Measurements from ENCODE around the gene MAP2K5. TPM values are rescaled to one million over a fixed set of nuclear protein-coding genes. Genes with fewer than 3 reads are reported as not detected.

Gene MAP2K5
- total and polyA plus RNA-seq, 7 donors, result 11.3 to 19.4 (median 14.3) TPM

DNA sequence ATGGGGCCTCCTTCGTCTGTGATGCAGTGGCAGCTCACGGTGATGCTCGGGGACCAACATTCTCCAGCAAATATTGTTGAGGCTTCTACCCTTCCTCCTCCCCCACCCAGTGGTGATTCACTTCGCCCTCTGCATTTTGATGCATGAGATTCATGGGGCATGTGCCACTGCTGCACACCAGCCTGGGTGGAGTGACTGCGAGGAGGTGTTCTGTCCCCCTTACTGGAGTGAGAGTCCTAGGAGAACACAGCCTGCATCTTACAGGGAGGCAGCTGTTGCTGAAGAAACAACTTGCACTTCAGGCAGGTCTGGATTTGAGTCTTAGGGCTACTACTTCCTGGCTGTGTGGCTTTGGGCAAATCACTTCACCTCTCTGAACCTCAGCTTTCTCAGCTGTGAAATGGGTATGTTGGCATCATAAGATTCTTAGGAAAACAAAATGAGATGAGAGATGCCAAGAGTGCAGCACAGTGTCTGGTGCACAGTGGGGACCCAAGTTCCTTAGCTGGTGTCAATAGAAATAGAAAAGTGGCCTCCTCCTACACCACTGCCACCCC is 272.6 kb downstream of the MAP2K5 start:
- intact Hi-C loops (cut with DNase I), result no loop called here
- H3K4me3 ChIP-seq, result no peak overlapping the region
- TF ChIP-seq EP300 (IDR thresholded peaks at IDR 0.05) (no peak), POLR2AphosphoS5 (IDR thresholded peaks at IDR 0.05) (no peak)
- TF ChIP-seq, protein P1, sequence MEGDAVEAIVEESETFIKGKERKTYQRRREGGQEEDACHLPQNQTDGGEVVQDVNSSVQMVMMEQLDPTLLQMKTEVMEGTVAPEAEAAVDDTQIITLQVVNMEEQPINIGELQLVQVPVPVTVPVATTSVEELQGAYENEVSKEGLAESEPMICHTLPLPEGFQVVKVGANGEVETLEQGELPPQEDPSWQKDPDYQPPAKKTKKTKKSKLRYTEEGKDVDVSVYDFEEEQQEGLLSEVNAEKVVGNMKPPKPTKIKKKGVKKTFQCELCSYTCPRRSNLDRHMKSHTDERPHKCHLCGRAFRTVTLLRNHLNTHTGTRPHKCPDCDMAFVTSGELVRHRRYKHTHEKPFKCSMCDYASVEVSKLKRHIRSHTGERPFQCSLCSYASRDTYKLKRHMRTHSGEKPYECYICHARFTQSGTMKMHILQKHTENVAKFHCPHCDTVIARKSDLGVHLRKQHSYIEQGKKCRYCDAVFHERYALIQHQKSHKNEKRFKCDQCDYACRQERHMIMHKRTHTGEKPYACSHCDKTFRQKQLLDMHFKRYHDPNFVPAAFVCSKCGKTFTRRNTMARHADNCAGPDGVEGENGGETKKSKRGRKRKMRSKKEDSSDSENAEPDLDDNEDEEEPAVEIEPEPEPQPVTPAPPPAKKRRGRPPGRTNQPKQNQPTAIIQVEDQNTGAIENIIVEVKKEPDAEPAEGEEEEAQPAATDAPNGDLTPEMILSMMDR (IDR thresholded peaks at IDR 0.05), result no peak
- WGBS, 2 donors, result 76 to 94% methylated on average over 5 of the region's 5 CpGs
- H3K36me3 ChIP-seq, result no peaks in the 10 kb centered on the region
- peaks cover 0 to 6% (median 3%) of the 10 kb centered on the region in 4 donors for H3K9me3 ChIP-seq
- DNase-seq, result peak; percentile 30
- peaks cover 14 to 40% (median 26%) of the 10 kb centered on the region in 3 donors for H3K27me3 ChIP-seq
- peaks cover 0 to 7% (median under 1%) of the 10 kb centered on the region in 4 donors for H3K4me1 ChIP-seq
- no peak overlapping the region for H3K27ac ChIP-seq

DNA sequence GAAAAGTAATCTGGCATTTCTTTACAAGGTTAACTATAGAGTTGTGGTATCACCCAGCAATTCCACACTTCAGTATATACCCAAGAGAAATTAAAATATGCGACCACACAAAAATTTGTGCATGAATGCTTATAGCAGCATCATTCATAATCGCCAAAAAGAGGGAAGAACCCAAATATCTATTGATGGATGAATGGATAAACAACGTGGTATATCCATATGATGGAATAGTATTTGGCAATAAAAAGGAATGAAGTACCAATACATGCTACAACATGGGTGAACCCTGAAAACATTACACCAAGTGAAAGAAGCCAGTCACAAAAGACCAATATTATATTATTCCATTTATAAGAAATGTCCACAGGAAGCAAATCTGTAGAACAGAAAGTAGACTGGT is 274.2 kb downstream of the MAP2K5 start:
- WGBS, 2 donors, result 94% methylated on average over 3 of the region's 3 CpGs
- Histone ChIP-seq H3K4me1 (peaks cover 0 to 14% (median 13%) of the 10 kb centered on the region in 4 donors), H3K27me3 (peaks cover 29 to 55% (median 42%) of the 10 kb centered on the region in 3 donors), H3K27ac (no peak overlapping the region), H3K9me3 (peaks cover 0 to 6% (median 3%) of the 10 kb centered on the region in 4 donors), H3K4me3 (no peak overlapping the region), H3K36me3 (no peaks in the 10 kb centered on the region)
- intact Hi-C loops (cut with DNase I), result no loop called here
- TF ChIP-seq POLR2AphosphoS5 (IDR thresholded peaks at IDR 0.05) (no peak), POLR2A (IDR thresholded peaks at IDR 0.05) (no peak), EP300 (IDR thresholded peaks at IDR 0.05) (no peak)
- TF ChIP-seq, protein P1 (IDR thresholded peaks at IDR 0.05), result no peak
- no peak for DNase-seq

DNA sequence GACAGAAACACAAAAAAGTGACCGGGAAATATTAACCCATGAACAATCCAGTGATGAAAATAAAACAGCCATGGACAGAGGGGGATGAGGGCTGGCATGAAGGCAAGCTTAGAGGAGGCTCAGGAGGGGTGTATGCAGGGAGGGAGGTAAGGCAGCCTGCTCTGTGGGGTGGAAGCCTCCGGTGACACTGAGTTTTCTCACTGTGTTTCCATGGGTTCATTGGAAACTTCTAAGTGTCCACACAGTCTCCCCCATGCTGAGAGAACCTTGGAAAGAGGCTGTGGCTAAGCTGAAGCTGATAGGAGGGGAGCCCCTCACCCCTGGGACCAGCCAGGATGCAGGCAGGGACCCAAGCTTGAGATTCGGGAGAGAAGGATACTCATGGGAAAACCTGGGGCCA is 276.0 kb downstream of the MAP2K5 start:
- TF ChIP-seq EP300 (IDR thresholded peaks at IDR 0.05) (no peak), POLR2A (IDR thresholded peaks at IDR 0.05) (no peak), POLR2AphosphoS5 (IDR thresholded peaks at IDR 0.05) (no peak)
- Histone ChIP-seq H3K4me3 (no peak overlapping the region), H3K4me1 (peaks cover 0 to 22% (median 21%) of the 10 kb centered on the region in 4 donors), H3K36me3 (no peaks in the 10 kb centered on the region), H3K9me3 (peaks cover 0 to 6% (median 3%) of the 10 kb centered on the region in 4 donors), H3K27me3 (peaks cover 47 to 73% (median 60%) of the 10 kb centered on the region in 3 donors), H3K27ac (no peak overlapping the region)
- DNase-seq, result peak; percentile 33
- intact Hi-C loops (cut with DNase I), result no loop called here
- WGBS, 2 donors, result 77 to 82% methylated on average over 3 of the region's 3 CpGs

DNA sequence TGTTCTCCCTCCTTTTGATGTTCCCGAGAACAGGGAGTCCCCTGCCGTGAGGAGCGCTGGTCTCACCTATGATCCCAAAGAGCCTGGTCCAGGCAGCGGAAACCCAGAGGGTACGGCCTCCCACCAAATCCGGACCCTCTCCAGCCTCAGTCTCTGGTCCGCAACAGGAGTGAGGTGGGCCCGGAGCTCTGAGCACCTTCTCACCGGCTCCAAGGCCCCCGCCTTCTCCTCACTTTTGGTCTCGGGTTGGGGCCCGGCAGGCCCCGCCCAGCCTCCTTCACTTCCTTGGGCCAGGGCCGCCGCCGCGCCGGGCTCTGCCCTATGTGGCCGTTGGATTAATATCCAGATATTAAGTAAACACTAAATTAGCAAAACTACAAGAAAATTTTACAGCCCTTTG is 277.1 kb downstream of the MAP2K5 start:
- WGBS, 2 donors, result 16 to 29% methylated on average over 19 of the region's 19 CpGs
- peaks cover 0 to 6% (median 3%) of the 10 kb centered on the region in 4 donors for H3K9me3 ChIP-seq
- no peak overlapping the region for H3K4me3 ChIP-seq
- TF ChIP-seq EP300 (IDR thresholded peaks at IDR 0.05) (no peak), POLR2AphosphoS5 (IDR thresholded peaks at IDR 0.05) (no peak), POLR2A (IDR thresholded peaks at IDR 0.05) (no peak)
- TF ChIP-seq, protein P1 (IDR thresholded peaks at IDR 0.05), result no peak
- DNase-seq, result no peak
- H3K36me3 ChIP-seq, result no peaks in the 10 kb centered on the region
- peaks cover 0 to 32% (median 26%) of the 10 kb centered on the region in 4 donors for H3K4me1 ChIP-seq
- intact Hi-C loops (cut with DNase I), result no loop called here
- H3K27ac ChIP-seq, result no peak overlapping the region
- peaks cover 58 to 83% (median 71%) of the 10 kb centered on the region in 3 donors for H3K27me3 ChIP-seq

DNA sequence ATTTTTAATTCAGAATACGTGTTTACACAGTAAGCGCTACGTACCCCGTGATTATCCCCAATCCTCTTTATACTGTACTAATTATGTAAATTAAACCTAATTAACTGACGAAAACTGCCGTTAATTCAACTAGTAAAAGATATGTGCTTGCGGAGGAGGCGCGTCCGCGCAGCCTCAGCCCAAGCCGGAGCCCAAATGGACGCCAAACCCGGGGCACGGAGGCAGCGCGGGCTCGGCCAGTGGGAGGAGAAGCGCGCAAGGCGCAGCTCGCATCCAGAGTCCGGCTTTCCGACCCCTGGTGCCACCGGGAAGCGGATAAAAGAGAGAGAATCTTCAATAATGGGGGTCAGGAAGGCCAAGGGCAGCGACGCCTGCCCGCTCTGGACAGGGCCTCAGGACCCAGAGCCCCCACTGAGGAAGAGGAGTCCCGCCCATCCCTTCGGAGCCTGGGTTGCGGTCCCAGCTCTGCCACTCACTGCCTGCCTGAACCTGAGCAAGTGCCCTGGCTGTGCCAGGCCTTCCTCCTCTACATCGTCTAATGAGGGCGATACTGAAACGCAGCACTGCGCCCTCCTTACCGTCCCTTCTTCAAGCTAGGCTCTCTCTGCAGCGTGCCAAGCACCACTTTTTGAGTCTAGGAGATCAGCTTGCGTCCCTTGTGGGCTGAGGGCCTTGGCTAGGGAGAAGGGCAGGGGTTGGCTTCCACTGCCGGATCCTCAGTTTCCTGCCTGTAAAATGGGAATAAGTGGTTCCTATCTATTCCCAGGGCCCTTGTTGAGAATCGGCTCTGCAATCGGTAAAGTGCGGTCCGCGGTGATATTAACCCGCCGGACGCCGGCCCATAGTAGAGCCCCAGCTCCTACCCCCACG is 277.9 kb downstream of the MAP2K5 start:
- intact Hi-C loops (cut with DNase I), result no loop called here
- H3K4me1 ChIP-seq, result peaks cover 0 to 40% (median 32%) of the 10 kb centered on the region in 4 donors
- H3K27me3 ChIP-seq, result peaks cover 65 to 85% (median 79%) of the 10 kb centered on the region in 3 donors
- H3K27ac ChIP-seq, result no peak overlapping the region
- WGBS, 2 donors, result 13 to 24% methylated on average over 50 of the region's 50 CpGs
- peaks cover 0 to 6% (median 3%) of the 10 kb centered on the region in 4 donors for H3K9me3 ChIP-seq
- no peaks in the 10 kb centered on the region for H3K36me3 ChIP-seq
- TF ChIP-seq, protein P1 (IDR thresholded peaks at IDR 0.05), result no peak
- no peak for TF ChIP-seq POLR2A (IDR thresholded peaks at IDR 0.05)
- TF ChIP-seq POLR2AphosphoS5 (IDR thresholded peaks at IDR 0.05), result no peak
- TF ChIP-seq EP300 (IDR thresholded peaks at IDR 0.05), result no peak
- DNase-seq, result no peak
- no peak overlapping the region for H3K4me3 ChIP-seq
